Activated effector memory CD4-positive, alpha-beta T cell treated with anti-CD3 and anti-CD28 coated beads, Interleukin-2, amount 50 U/mL, for 16 hours (primary cell): ENCODE measurements around the gene SLC22A4.

Experiments
- DNase-seq: peaks from one replicate; pipeline ENCODE4 v3.0.0-alpha.2; 2020

The SLC22A4 gene

DNA sequence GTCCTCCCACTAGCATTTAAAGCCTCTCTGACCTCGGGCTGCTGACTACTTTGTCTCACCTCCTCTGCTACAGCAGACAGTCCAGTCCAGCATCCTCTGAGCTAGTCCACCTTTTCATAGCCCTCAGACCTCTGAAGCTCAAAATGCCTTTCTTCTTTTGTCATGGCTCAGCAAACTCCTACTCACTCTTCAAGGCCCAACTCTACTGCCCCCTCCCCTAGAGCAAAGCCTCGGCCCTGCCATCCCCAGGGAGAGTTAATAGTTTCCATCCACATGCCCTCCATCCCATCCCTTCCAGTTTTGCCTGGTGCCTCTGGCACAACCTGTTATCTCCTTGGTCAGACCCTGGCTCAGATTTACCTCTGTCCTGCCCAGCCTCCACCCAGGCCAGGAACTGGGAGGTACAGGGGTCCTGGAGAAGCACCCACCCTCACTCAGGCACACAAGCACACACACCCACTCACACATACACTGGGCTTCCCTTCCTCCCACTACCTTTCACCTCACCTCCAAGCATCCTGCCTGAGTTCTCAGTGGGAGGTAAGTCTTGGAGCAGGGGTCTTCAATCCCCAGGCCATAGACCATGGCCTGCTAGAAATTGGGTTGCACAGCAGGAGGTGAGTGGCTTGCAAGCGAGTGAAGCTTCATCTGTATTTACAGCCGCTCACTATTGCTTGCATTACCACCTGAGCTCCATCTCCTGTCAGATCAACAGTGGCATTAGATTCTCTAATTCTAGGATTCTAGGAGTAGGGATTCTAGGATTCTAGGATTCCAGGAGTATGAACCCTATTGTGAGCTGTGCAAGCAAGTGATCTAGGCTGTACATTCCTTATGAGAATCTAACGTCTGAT is 18.6 kb upstream of the SLC22A4 start:
- no peak for DNase-seq

- no peak for DNase-seq
These were observed 16.9 kb upstream of the SLC22A4 start for GRCh38 chr5:132277256-132277655.

GRCh38 chr5:132277971-132278853 is 16.0 kb upstream of the SLC22A4 start:
- no peak for DNase-seq

DNA sequence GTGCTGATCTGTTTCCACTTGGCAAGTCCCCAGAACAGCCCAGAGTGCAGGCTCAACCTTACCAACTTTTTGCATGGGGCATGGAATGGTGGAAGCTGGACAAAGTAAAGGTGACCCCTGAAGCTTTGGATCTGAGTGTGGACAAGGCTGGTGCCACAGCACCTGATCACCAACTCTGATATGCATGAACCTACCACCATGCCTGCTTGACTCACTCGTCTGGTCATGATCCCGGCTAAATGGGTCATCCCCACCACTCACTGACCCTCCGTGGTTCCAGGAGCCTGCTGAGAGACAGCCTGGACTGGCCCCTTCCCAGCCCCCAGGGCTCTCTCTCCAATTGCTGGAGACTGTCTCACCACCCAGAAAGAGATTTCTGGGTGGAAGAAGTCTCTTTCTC is 14.4 kb upstream of the SLC22A4 start:
- no peak for DNase-seq

DNA sequence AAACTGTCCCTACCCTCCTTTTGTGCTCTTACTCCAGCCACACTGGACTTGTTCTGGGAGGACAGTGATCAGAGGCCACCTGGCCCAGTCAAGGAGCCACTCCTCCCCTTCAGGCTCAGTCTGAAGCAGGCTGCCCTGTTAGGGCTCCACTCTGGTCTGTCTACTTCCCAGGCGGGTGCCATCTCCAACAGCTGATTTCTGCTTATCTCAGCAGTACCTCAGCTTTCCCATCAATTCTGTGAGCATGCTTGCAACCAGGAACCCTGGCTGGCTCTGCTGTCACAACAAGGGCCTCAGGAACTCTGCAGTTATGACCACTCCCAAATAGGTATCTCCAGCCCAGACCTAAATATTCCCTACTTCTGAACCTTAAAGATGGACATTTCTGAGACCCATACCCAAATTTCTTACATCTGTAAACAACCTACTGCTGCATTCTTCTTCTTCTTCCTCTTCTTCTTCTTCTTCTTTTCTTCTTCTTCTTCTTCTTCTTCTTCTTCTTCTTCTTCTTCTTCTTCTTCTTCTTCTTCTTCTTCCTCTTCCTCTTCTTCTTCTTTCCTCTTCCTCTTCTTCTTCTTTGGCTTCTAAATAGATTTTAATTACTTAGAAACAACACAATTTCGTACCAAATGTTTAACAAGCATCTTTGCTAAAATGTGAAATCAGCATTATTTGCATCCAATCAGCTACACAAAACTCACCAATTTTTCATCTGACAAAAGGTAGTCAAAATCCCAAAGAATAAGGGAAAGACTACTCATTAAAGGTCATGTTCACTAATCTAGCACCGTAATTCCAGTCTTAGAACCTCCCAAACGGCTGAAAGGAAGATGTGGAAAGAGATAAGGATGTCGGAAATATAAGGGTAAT is 13.6 kb upstream of the SLC22A4 start:
- no peak for DNase-seq

- DNase-seq, result no peak
These were observed 12.2 kb upstream of the SLC22A4 start for GRCh38 chr5:132281856-132282614.

DNA sequence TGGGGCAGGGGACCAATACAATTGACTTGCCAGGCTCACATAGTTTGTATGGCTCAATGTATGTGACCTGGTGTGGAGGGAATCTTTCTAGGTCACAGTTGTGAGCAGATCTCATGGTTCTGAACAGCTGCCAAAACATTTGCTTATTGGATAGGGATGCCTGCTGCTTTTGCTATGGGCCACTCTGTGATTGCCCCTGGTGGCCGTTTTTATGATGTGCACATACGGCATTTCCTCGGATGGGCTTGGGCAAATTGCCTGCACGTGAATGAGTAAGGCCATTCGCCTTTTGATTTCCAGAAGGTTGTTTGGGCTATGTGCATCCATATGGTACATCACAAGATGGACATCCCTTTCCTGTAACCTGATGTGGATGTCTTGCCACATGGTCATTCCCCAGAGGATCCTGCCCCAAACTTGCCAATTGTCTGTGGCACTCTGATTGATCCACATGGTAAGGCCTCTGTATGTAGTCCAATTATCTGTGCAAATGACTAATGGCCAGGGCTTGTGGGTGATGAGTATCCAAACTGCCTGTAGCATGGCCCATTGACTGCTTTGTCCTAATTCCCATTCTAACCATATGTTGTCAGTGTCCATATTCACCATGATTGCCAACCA is 10.7 kb upstream of the SLC22A4 start:
- DNase-seq, result no peak

DNA sequence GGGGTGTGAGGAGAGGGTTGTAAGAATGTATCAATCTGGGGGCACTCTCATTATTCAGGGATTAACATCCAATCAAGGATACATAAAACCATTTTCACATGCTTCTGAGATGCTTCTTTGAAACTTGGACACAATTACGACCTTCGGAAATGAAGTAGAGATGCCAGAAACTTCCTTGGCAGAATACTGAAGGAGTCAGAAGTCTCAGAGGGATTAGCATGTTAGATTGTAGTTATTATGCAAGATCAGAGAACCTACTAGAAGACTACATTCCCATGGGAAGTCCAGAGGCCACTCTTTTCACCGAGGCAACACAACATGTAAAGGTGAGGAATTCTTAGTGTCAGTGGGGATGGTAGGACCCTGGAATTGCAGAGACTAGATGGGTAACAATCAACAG is 5.1 kb upstream of the SLC22A4 start:
- DNase-seq, result no peak

DNA sequence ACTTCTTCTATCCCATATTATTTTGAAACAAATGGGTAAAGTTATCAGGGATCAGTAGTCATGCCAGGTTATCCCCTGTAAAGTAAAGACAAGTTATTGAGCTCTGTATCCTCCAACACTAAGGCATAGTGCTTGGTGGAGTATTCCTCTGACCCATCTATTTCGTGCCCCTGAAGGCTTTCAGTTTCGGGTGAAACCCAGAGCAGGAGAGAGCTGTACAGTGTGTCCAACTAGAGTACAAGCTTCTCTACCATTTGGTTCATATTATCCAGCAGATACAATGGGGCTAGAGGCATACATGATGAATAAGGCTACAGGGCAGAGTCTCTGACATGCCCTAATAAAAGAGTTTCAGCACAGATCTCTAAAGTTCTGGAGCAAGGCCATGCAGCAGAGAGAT is 3.2 kb upstream of the SLC22A4 start:
- DNase-seq, result no peak

DNA sequence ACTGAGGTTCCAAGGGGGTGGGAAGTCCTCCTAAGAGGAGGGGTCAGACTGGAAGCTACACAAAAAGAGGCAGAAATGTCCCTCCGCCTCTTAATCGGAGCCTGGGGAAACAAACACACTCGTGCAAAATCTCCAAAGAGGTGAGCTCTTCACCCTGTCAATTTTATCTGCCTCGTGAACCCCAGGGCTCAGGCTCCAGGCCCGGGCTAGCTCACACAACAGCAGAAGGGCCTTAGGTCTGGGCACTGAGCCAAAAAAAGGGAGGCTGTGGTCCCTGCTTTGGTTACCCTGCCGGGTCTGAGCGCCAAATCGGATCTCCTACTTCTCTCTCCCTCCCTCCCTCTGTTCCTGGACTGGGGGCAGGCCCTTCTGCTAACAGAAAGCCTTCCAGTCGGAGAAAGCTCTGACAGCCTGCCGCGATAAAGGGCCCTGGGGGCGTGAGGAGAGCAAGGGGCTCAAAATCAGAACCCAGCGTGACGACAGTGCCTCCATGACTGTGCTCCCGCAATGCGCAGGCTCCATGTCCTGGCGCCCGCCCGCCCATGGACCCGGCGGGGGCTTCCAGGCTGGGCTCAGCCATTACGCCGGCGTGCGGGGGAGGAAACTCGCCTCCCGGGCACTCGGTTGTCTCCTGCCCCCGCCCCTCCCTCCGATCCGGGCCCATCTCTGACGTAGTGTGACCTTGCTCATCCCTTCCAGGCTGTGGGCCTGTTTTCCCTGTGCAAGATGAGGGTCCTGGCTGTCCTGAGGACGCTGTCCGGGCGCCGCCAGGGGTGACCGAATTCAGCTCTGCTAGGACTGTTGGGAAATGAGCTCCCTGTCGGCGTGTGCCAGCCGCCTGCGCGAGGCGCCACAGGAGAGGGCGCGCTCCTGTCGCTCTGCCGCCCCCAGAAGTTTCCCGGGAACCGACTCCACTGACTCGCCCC is 865 bp upstream of the SLC22A4 start:
- DNase-seq, result peak; percentile 88

- peak; percentile 89 for DNase-seq
These were observed 722 bp downstream of the SLC22A4 start for GRCh38 chr5:132294728-132295504.

- no peak for DNase-seq
These were observed 1.6 kb downstream of the SLC22A4 start for GRCh38 chr5:132295505-132296411.

- DNase-seq, result no peak
These were observed 2.3 kb downstream of the SLC22A4 start for GRCh38 chr5:132296412-132297016.

GRCh38 chr5:132297211-132297940 is 3.2 kb downstream of the SLC22A4 start:
- no peak for DNase-seq

GRCh38 chr5:132298298-132299212 is 4.4 kb downstream of the SLC22A4 start:
- no peak for DNase-seq

DNA sequence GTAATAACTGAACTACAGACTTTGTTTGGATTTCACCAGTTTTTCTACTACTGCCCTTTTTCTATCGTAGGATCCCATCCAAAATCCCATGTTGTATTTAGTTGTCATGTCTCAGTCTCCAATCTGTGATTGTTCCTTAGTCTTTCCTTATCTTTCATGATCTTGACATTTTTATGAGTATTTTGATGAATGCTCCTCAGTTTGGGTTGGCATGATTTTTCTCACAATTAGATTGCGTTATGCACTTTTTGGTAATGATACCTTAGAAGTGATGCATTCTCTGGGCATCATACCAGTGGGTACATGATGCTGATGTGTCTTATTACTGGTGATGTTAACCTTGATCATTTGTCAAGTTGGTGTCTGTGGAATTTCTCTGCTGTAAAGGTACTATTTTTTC is 5.7 kb downstream of the SLC22A4 start:
- DNase-seq, result no peak
